ENCODE data around the gene ELMOD3.
"Not testable (repeated sequence)": the region's sequence is repeated elsewhere in the genome, so short reads cannot be mapped to it uniquely, and the experiment has no call there.

ELMOD3 gene

GRCh38 chr2:85356186-85356585, 1.6 kb downstream of the ELMOD3 start:
- H3K4me3 ChIP-seq (ENCODE audit: low read depth in 1 of 2, low read length in 2 of 2): no peak overlapping the region
- peaks cover 23% of the 10 kb centered on the region for H3K4me1 ChIP-seq (ENCODE audit: insufficient read depth, low read length)
- H3K9ac ChIP-seq (ENCODE audit: low read length): no peak overlapping the region
- no peak overlapping the region for H3K27ac ChIP-seq (ENCODE audit: low read depth, low read length)
- no peaks in the 10 kb centered on the region for H3K27me3 ChIP-seq (ENCODE audit: control insufficient read depth in 1 of 2, insufficient read depth in 2 of 2, low read length in 2 of 2)
- H3K36me3 ChIP-seq (ENCODE audit: insufficient read depth, low read length): peaks cover 31% of the 10 kb centered on the region
- no peaks in the 10 kb centered on the region for H3K9me3 ChIP-seq (ENCODE audit: low read length)

GRCh38 chr2:85357736-85358135, 3.2 kb downstream of the ELMOD3 start:
- H3K27me3 ChIP-seq (ENCODE audit: control insufficient read depth in 1 of 2, insufficient read depth in 2 of 2, low read length in 2 of 2): no peaks in the 10 kb centered on the region
- H3K27ac ChIP-seq (ENCODE audit: low read depth, low read length): no peak overlapping the region
- H3K4me1 ChIP-seq (ENCODE audit: insufficient read depth, low read length): peaks cover 23% of the 10 kb centered on the region
- H3K9ac ChIP-seq (ENCODE audit: low read length): no peak overlapping the region
- H3K4me3 ChIP-seq (ENCODE audit: low read depth in 1 of 2, low read length in 2 of 2): no peak overlapping the region
- peaks cover 24% of the 10 kb centered on the region for H3K36me3 ChIP-seq (ENCODE audit: insufficient read depth, low read length)
- no peaks in the 10 kb centered on the region for H3K9me3 ChIP-seq (ENCODE audit: low read length)

GRCh38 chr2:85362653-85363387, 8.3 kb downstream of the ELMOD3 start:
- H3K9me3 ChIP-seq (ENCODE audit: low read length); H3K9ac ChIP-seq (ENCODE audit: low read length); H3K4me3 ChIP-seq (ENCODE audit: low read depth in 1 of 2, low read length in 2 of 2); H3K27ac ChIP-seq (ENCODE audit: low read depth, low read length); H3K4me1 ChIP-seq (ENCODE audit: insufficient read depth, low read length); H3K27me3 ChIP-seq (ENCODE audit: control insufficient read depth in 1 of 2, insufficient read depth in 2 of 2, low read length in 2 of 2): not testable (repeated sequence)
- H3K36me3 ChIP-seq (ENCODE audit: insufficient read depth, low read length): peaks cover 17% of the 10 kb centered on the region

- no peaks in the 10 kb centered on the region for H3K4me1 ChIP-seq (ENCODE audit: insufficient read depth, low read length)
- peaks cover 24% of the 10 kb centered on the region for H3K36me3 ChIP-seq (ENCODE audit: insufficient read depth, low read length)
- no peaks in the 10 kb centered on the region for H3K9me3 ChIP-seq (ENCODE audit: low read length)
These were observed 12.6 kb downstream of the ELMOD3 start for GRCh38 chr2:85367180-85367579.

DNA sequence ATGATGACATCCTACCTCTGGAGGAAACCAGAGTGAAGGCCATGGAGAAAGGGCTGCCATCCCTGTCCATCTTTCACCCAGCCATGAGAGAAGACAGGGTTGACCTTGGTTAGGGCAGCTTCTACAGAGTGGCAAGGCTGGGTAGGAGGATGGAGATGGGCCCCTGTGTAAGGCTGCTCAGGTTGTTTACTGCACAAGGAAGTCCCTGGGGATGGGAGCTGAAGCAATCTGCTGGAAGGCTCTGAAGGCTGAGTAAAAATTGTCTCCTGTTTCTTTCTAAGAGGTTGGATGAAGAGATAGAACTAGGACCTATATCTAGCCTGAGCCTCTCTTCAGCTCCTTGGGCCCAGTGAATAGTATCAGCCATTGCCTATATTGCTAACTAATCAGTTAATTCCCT, 14.4 kb downstream of the ELMOD3 start:
- H3K4me3 ChIP-seq (ENCODE audit: low read depth in 1 of 2, low read length in 2 of 2): no peak overlapping the region
- H3K9ac ChIP-seq (ENCODE audit: low read length): no peak overlapping the region
- no peaks in the 10 kb centered on the region for H3K9me3 ChIP-seq (ENCODE audit: low read length)
- no peak overlapping the region for H3K27ac ChIP-seq (ENCODE audit: low read depth, low read length)
- H3K27me3 ChIP-seq (ENCODE audit: control insufficient read depth in 1 of 2, insufficient read depth in 2 of 2, low read length in 2 of 2): no peaks in the 10 kb centered on the region
- H3K36me3 ChIP-seq (ENCODE audit: insufficient read depth, low read length): peaks cover 15% of the 10 kb centered on the region
- no peaks in the 10 kb centered on the region for H3K4me1 ChIP-seq (ENCODE audit: insufficient read depth, low read length)

More at GRCh38 chr2:85367180-85367579, 12.6 kb downstream of the ELMOD3 start:
- H3K9ac ChIP-seq (ENCODE audit: low read length): no peak overlapping the region
- no peaks in the 10 kb centered on the region for H3K27me3 ChIP-seq (ENCODE audit: control insufficient read depth in 1 of 2, insufficient read depth in 2 of 2, low read length in 2 of 2)
- no peak overlapping the region for H3K4me3 ChIP-seq (ENCODE audit: low read depth in 1 of 2, low read length in 2 of 2)
- H3K27ac ChIP-seq (ENCODE audit: low read depth, low read length): no peak overlapping the region

DNA sequence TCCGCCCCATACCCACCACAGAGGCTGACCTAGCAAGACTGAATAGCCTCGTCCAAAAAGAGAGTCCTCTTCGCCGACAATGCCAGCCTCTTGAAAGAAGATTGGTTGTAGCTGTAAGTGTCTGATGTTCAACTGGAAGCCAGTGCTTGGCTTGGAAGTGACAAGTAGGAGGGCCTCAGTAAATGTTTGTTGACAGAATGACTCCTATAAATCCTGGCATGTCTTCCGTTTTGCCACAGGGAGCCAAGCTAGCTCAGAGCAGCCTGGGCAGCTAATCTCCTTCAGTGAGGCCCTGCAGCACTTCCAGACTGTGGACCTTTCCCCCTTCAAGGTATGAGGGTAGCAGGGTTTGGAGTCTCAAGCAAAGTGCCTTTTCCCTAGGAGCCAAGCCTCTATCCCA, 14.9 kb downstream of the ELMOD3 start:
- Histone ChIP-seq H3K4me3 (ENCODE audit: low read depth in 1 of 2, low read length in 2 of 2) (no peak overlapping the region), H3K36me3 (ENCODE audit: insufficient read depth, low read length) (peaks cover 15% of the 10 kb centered on the region), H3K9ac (ENCODE audit: low read length) (no peak overlapping the region), H3K4me1 (ENCODE audit: insufficient read depth, low read length) (no peaks in the 10 kb centered on the region), H3K9me3 (ENCODE audit: low read length) (no peaks in the 10 kb centered on the region), H3K27ac (ENCODE audit: low read depth, low read length) (no peak overlapping the region), H3K27me3 (ENCODE audit: control insufficient read depth in 1 of 2, insufficient read depth in 2 of 2, low read length in 2 of 2) (no peaks in the 10 kb centered on the region)

- H3K9me3 ChIP-seq (ENCODE audit: low read length): no peaks in the 10 kb centered on the region
- no peak overlapping the region for H3K27ac ChIP-seq (ENCODE audit: low read depth, low read length)
- peaks cover 26% of the 10 kb centered on the region for H3K36me3 ChIP-seq (ENCODE audit: insufficient read depth, low read length)
- no peak overlapping the region for H3K4me3 ChIP-seq (ENCODE audit: low read depth in 1 of 2, low read length in 2 of 2)
- no peaks in the 10 kb centered on the region for H3K4me1 ChIP-seq (ENCODE audit: insufficient read depth, low read length)
- no peaks in the 10 kb centered on the region for H3K27me3 ChIP-seq (ENCODE audit: control insufficient read depth in 1 of 2, insufficient read depth in 2 of 2, low read length in 2 of 2)
- H3K9ac ChIP-seq (ENCODE audit: low read length): no peak overlapping the region
These were observed 16.5 kb downstream of the ELMOD3 start for GRCh38 chr2:85371045-85371444.

- Histone ChIP-seq H3K36me3 (ENCODE audit: insufficient read depth, low read length) (peaks cover 31% of the 10 kb centered on the region), H3K4me3 (ENCODE audit: low read depth in 1 of 2, low read length in 2 of 2) (no peak overlapping the region), H3K4me1 (ENCODE audit: insufficient read depth, low read length) (no peaks in the 10 kb centered on the region), H3K27me3 (ENCODE audit: control insufficient read depth in 1 of 2, insufficient read depth in 2 of 2, low read length in 2 of 2) (no peaks in the 10 kb centered on the region), H3K9ac (ENCODE audit: low read length) (no peak overlapping the region), H3K27ac (ENCODE audit: low read depth, low read length) (no peak overlapping the region), H3K9me3 (ENCODE audit: low read length) (no peaks in the 10 kb centered on the region)
These were observed 21.9 kb downstream of the ELMOD3 start for GRCh38 chr2:85376291-85377065.

DNA sequence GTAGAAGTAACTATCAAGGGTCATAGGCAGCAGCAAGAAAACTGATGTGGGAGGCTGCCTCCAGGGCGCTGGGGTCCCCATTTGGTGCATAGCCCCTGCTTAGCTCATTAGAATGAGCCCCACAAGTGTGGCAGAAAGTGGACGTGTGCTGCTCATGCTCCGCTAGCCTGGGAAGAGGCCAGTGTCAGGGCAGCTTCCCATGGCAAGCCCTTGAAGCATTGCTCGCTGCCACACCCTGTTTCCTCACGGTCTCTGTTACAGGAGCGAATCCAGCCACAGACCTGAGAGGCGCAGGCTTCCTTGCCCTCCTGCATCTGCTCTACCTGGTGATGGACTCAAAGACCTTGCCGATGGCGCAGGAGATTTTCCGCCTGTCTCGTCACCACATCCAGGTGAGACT, 22.5 kb downstream of the ELMOD3 start:
- Histone ChIP-seq H3K27ac (ENCODE audit: low read depth, low read length) (no peak overlapping the region), H3K36me3 (ENCODE audit: insufficient read depth, low read length) (peaks cover 31% of the 10 kb centered on the region), H3K4me1 (ENCODE audit: insufficient read depth, low read length) (no peaks in the 10 kb centered on the region)

DNA sequence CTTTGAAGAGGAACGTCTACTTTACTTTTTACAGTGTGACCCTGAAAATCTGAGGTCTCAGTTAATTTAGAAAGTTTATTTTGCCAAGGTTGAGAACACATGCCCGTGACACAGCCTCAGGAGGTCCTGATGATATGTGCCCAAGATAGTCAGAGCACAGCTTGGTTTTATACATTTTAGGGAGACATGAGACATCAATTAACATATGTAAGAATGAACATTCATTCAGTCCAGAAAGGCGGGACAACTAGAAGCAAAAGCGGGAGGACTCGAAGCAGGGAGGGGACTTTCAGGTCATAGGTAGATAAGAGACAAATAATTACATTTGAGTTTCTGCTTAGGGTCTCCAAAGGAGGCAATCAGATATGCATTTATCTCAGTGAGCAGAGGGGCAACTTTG, 23.7 kb downstream of the ELMOD3 start:
- Histone ChIP-seq H3K9me3 (ENCODE audit: low read length) (no peaks in the 10 kb centered on the region), H3K27ac (ENCODE audit: low read depth, low read length) (no peak overlapping the region), H3K4me1 (ENCODE audit: insufficient read depth, low read length) (no peaks in the 10 kb centered on the region), H3K4me3 (ENCODE audit: low read depth in 1 of 2, low read length in 2 of 2) (no peak overlapping the region), H3K9ac (ENCODE audit: low read length) (no peak overlapping the region), H3K36me3 (ENCODE audit: insufficient read depth, low read length) (peaks cover 31% of the 10 kb centered on the region), H3K27me3 (ENCODE audit: control insufficient read depth in 1 of 2, insufficient read depth in 2 of 2, low read length in 2 of 2) (no peaks in the 10 kb centered on the region)

More for the DNA sequence above, 22.5 kb downstream of the ELMOD3 start:
- no peaks in the 10 kb centered on the region for H3K9me3 ChIP-seq (ENCODE audit: low read length)
- H3K9ac ChIP-seq (ENCODE audit: low read length): no peak overlapping the region
- no peak overlapping the region for H3K4me3 ChIP-seq (ENCODE audit: low read depth in 1 of 2, low read length in 2 of 2)
- H3K27me3 ChIP-seq (ENCODE audit: control insufficient read depth in 1 of 2, insufficient read depth in 2 of 2, low read length in 2 of 2): no peaks in the 10 kb centered on the region

DNA sequence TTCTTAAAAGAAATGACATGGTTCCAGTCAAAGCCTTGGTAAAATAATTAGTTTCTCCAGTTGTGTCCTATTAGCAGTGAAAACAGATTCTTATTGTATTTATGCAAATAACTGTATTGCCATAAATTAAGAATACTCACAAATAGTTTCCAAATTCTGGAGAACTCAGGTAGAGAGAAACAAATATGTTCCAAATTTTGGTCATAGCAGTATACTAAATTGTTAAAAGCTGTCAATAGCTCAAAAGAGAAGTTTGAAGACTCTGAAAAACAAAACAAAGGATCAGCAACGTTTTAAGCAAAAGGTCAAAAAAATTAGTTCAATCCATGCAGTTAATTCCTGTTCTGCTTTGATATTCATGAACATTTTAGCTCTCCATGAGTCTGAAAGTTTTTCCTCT, 25.5 kb downstream of the ELMOD3 start:
- Histone ChIP-seq H3K4me3 (ENCODE audit: low read depth in 1 of 2, low read length in 2 of 2) (no peak overlapping the region), H3K27ac (ENCODE audit: low read depth, low read length) (no peak overlapping the region), H3K36me3 (ENCODE audit: insufficient read depth, low read length) (peaks cover 37% of the 10 kb centered on the region), H3K9ac (ENCODE audit: low read length) (no peak overlapping the region), H3K9me3 (ENCODE audit: low read length) (no peaks in the 10 kb centered on the region), H3K4me1 (ENCODE audit: insufficient read depth, low read length) (no peaks in the 10 kb centered on the region), H3K27me3 (ENCODE audit: control insufficient read depth in 1 of 2, insufficient read depth in 2 of 2, low read length in 2 of 2) (no peaks in the 10 kb centered on the region)

All from muscle layer of colon (tissue), 2 donors.